ENCODE data around the gene ENOX1.

ENOX1 gene

GRCh38 chr13:43232873-43233265 is 553.9 kb downstream of the ENOX1 start:
- no peaks in the 10 kb centered on the region for H3K36me3 ChIP-seq
- H3K4me1 ChIP-seq, result peaks cover 31% of the 10 kb centered on the region
- no peak for TF ChIP-seq Cebpa-rat (IDR thresholded peaks at IDR 0.05)
- no peak overlapping the region for H3K27ac ChIP-seq
- peak overlapping the region; percentile 75 for H3K4me2 ChIP-seq
- no peaks in the 10 kb centered on the region for H3K27me3 ChIP-seq
- no peak overlapping the region for H3K9ac ChIP-seq
- H3K9me3 ChIP-seq, result peaks cover 8% of the 10 kb centered on the region; the same call in 1 of the 2 replicates
- no peak overlapping the region for H3K4me3 ChIP-seq
- no peaks in the 10 kb centered on the region for H4K20me1 ChIP-seq

GRCh38 chr13:43232144-43232872 is 554.5 kb downstream of the ENOX1 start:
- no peak for TF ChIP-seq Cebpa-rat (IDR thresholded peaks at IDR 0.05)

GRCh38 chr13:43230989-43231388 is 555.8 kb downstream of the ENOX1 start:
- Histone ChIP-seq H3K4me2 (peak overlapping the region; percentile 75), H3K27me3 (no peaks in the 10 kb centered on the region), H3K36me3 (no peaks in the 10 kb centered on the region), H3K9ac (no peak overlapping the region), H3K27ac (no peak overlapping the region), H4K20me1 (no peaks in the 10 kb centered on the region), H3K4me3 (no peak overlapping the region), H3K9me3 (peaks cover 8% of the 10 kb centered on the region; the same call in 1 of the 2 replicates), H3K4me1 (peaks cover 31% of the 10 kb centered on the region)
- TF ChIP-seq Cebpa-rat (IDR thresholded peaks at IDR 0.05), result no peak

More at GRCh38 chr13:43232144-43232872, 554.5 kb downstream of the ENOX1 start:
- H3K27ac ChIP-seq, result no peak overlapping the region
- no peaks in the 10 kb centered on the region for H4K20me1 ChIP-seq
- H3K4me1 ChIP-seq, result peaks cover 31% of the 10 kb centered on the region
- H3K36me3 ChIP-seq, result no peaks in the 10 kb centered on the region
- H3K4me2 ChIP-seq, result peak overlapping the region; percentile 75
- H3K4me3 ChIP-seq, result no peak overlapping the region
- H3K27me3 ChIP-seq, result no peaks in the 10 kb centered on the region
- peaks cover 8% of the 10 kb centered on the region; the same call in 1 of the 2 replicates for H3K9me3 ChIP-seq
- H3K9ac ChIP-seq, result no peak overlapping the region

- TF ChIP-seq Cebpa-rat (IDR thresholded peaks at IDR 0.05), result no peak
- H3K36me3 ChIP-seq, result no peaks in the 10 kb centered on the region
- H3K27ac ChIP-seq, result no peak overlapping the region
Measured at GRCh38 chr13:43229506-43229905, 557.3 kb downstream of the ENOX1 start.

GRCh38 chr13:43227721-43228120 is 559.1 kb downstream of the ENOX1 start:
- Histone ChIP-seq H3K4me2 (no peak overlapping the region), H3K36me3 (no peaks in the 10 kb centered on the region)
- TF ChIP-seq Cebpa-rat (IDR thresholded peaks at IDR 0.05), result no peak

More at GRCh38 chr13:43229506-43229905, 557.3 kb downstream of the ENOX1 start:
- H3K4me2 ChIP-seq, result no peak overlapping the region
- no peak overlapping the region for H3K4me3 ChIP-seq
- no peak overlapping the region for H3K9ac ChIP-seq
- no peaks in the 10 kb centered on the region for H3K27me3 ChIP-seq
- H4K20me1 ChIP-seq, result no peaks in the 10 kb centered on the region
- peaks cover 31% of the 10 kb centered on the region for H3K4me1 ChIP-seq
- H3K9me3 ChIP-seq, result peaks cover 8% of the 10 kb centered on the region; the same call in 1 of the 2 replicates

GRCh38 chr13:43223216-43223615 is 563.6 kb downstream of the ENOX1 start:
- no peak for TF ChIP-seq Cebpa-rat (IDR thresholded peaks at IDR 0.05)
- Histone ChIP-seq H3K36me3 (no peaks in the 10 kb centered on the region), H3K9me3 (no peaks in the 10 kb centered on the region), H3K4me1 (no peaks in the 10 kb centered on the region), H3K27me3 (no peaks in the 10 kb centered on the region), H3K27ac (no peak overlapping the region), H3K9ac (no peak overlapping the region), H3K4me3 (no peak overlapping the region), H4K20me1 (no peaks in the 10 kb centered on the region), H3K4me2 (no peak overlapping the region)

More at GRCh38 chr13:43227721-43228120, 559.1 kb downstream of the ENOX1 start:
- H4K20me1 ChIP-seq, result no peaks in the 10 kb centered on the region
- H3K9me3 ChIP-seq, result peaks cover 8% of the 10 kb centered on the region; the same call in 1 of the 2 replicates
- H3K4me1 ChIP-seq, result peaks cover 28% of the 10 kb centered on the region
- H3K4me3 ChIP-seq, result no peak overlapping the region
- no peak overlapping the region for H3K9ac ChIP-seq
- H3K27ac ChIP-seq, result no peak overlapping the region
- H3K27me3 ChIP-seq, result no peaks in the 10 kb centered on the region

- Histone ChIP-seq H4K20me1 (no peaks in the 10 kb centered on the region), H3K4me1 (no peaks in the 10 kb centered on the region), H3K9ac (no peak overlapping the region), H3K27me3 (no peaks in the 10 kb centered on the region), H3K27ac (no peak overlapping the region), H3K4me2 (no peak overlapping the region), H3K36me3 (no peaks in the 10 kb centered on the region), H3K4me3 (no peak overlapping the region), H3K9me3 (no peaks in the 10 kb centered on the region)
- no peak for TF ChIP-seq Cebpa-rat (IDR thresholded peaks at IDR 0.05)
Measured at GRCh38 chr13:43222086-43222485, 564.7 kb downstream of the ENOX1 start.

- H3K4me1 ChIP-seq, result no peaks in the 10 kb centered on the region
- H3K27me3 ChIP-seq, result no peaks in the 10 kb centered on the region
- no peaks in the 10 kb centered on the region for H3K9me3 ChIP-seq
- H4K20me1 ChIP-seq, result no peaks in the 10 kb centered on the region
- H3K27ac ChIP-seq, result no peak overlapping the region
- H3K4me3 ChIP-seq, result no peak overlapping the region
- no peak overlapping the region for H3K4me2 ChIP-seq
- H3K36me3 ChIP-seq, result no peaks in the 10 kb centered on the region
- no peak overlapping the region for H3K9ac ChIP-seq
- TF ChIP-seq Cebpa-rat (IDR thresholded peaks at IDR 0.05), result no peak
Measured at GRCh38 chr13:43221611-43222010, 565.2 kb downstream of the ENOX1 start.

GRCh38 chr13:43220873-43221595 is 565.7 kb downstream of the ENOX1 start:
- Histone ChIP-seq H3K9ac (no peak overlapping the region), H3K9me3 (no peaks in the 10 kb centered on the region), H3K36me3 (no peaks in the 10 kb centered on the region), H3K27me3 (no peaks in the 10 kb centered on the region), H4K20me1 (no peaks in the 10 kb centered on the region), H3K27ac (no peak overlapping the region), H3K4me3 (no peak overlapping the region), H3K4me1 (no peaks in the 10 kb centered on the region), H3K4me2 (no peak overlapping the region)
- no peak for TF ChIP-seq Cebpa-rat (IDR thresholded peaks at IDR 0.05)

- Histone ChIP-seq H3K4me3 (no peak overlapping the region), H4K20me1 (no peaks in the 10 kb centered on the region), H3K9ac (no peak overlapping the region), H3K27ac (no peak overlapping the region), H3K4me1 (no peaks in the 10 kb centered on the region), H3K36me3 (no peaks in the 10 kb centered on the region), H3K9me3 (no peaks in the 10 kb centered on the region), H3K4me2 (no peak overlapping the region), H3K27me3 (no peaks in the 10 kb centered on the region)
- TF ChIP-seq Cebpa-rat (IDR thresholded peaks at IDR 0.05), result no peak
Measured at GRCh38 chr13:43214124-43214523, 572.6 kb downstream of the ENOX1 start.
